ENCODE measurements around the gene ROCK2. TPM values are rescaled to one million over a fixed set of nuclear protein-coding genes. Genes with fewer than 3 reads are reported as not detected.

Gene ROCK2
- total RNA-seq, 3 donors from 2014 or later (not counting 1 experiment from before 2014, with no cell fraction given): 19.9 to 28.2 (median 21.9) TPM

- H3K36me3 ChIP-seq (ENCODE audit: control insufficient read depth, insufficient read depth, low read length): peaks cover 13% of the 10 kb centered on the region
- H3K4me3 ChIP-seq (ENCODE audit: low read length): no peak overlapping the region
- H3K9me3 ChIP-seq (ENCODE audit: control insufficient read depth, insufficient read depth, low read length): no peaks in the 10 kb centered on the region
- no peak for TF ChIP-seq CTCF (IDR thresholded peaks at IDR 0.05)
- no peaks in the 10 kb centered on the region for H3K4me1 ChIP-seq (ENCODE audit: control insufficient read depth, insufficient read depth, low read length)
- ATAC-seq (no peak), DNase-seq (no peak)
- Mint-ChIP-seq H3K9me3 (no peaks in the 10 kb centered on the region), H3K4me1 (peaks cover 13 to 39% of the 10 kb centered on the region in 2 donors), H3K27ac (no peak overlapping the region), H3K27me3 (ENCODE audit: low read depth in 2 of 2) (no peaks in the 10 kb centered on the region), H3K36me3 (no peaks in the 10 kb centered on the region), H3K4me3 (no peak overlapping the region)
- no peak overlapping the region for H3K27ac ChIP-seq (ENCODE audit: low read length)
- intact Hi-C loops (cut with micrococcal nuclease): no loop called here
- H3K27me3 ChIP-seq (ENCODE audit: control insufficient read depth, insufficient read depth, low read length): no peaks in the 10 kb centered on the region
- 100% methylated on average over 1 of the region's 1 CpG for WGBS (ENCODE audit: insufficient coverage)
These were observed 57.7 kb downstream of the ROCK2 start for GRCh38 chr2:11286749-11287148.

GRCh38 chr2:11286323-11286722, 58.1 kb downstream of the ROCK2 start:
- no peaks in the 10 kb centered on the region for H3K27me3 Mint-ChIP-seq (ENCODE audit: low read depth in 2 of 2)
- H3K4me3 Mint-ChIP-seq: no peak overlapping the region
- no peak for TF ChIP-seq CTCF (IDR thresholded peaks at IDR 0.05)
- H3K27me3 ChIP-seq (ENCODE audit: control insufficient read depth, insufficient read depth, low read length): no peaks in the 10 kb centered on the region
- no peaks in the 10 kb centered on the region for H3K9me3 ChIP-seq (ENCODE audit: control insufficient read depth, insufficient read depth, low read length)
- H3K4me1 Mint-ChIP-seq: peaks cover 13 to 38% of the 10 kb centered on the region in 2 donors
- intact Hi-C loops (cut with micrococcal nuclease): no loop called here
- no peak overlapping the region for H3K4me3 ChIP-seq (ENCODE audit: low read length)
- peaks cover 13% of the 10 kb centered on the region for H3K36me3 ChIP-seq (ENCODE audit: control insufficient read depth, insufficient read depth, low read length)
- no peaks in the 10 kb centered on the region for H3K4me1 ChIP-seq (ENCODE audit: control insufficient read depth, insufficient read depth, low read length)
- no peaks in the 10 kb centered on the region for H3K36me3 Mint-ChIP-seq
- H3K27ac ChIP-seq (ENCODE audit: low read length): no peak overlapping the region
- DNase-seq (no peak), ATAC-seq (no peak)
- H3K9me3 Mint-ChIP-seq: no peaks in the 10 kb centered on the region
- H3K27ac Mint-ChIP-seq: no peak overlapping the region

GRCh38 chr2:11285499-11285898, 58.9 kb downstream of the ROCK2 start:
- ATAC-seq (no peak), DNase-seq (no peak)
- Histone ChIP-seq H3K4me3 (ENCODE audit: low read length) (no peak overlapping the region), H3K36me3 (ENCODE audit: control insufficient read depth, insufficient read depth, low read length) (peaks cover 13% of the 10 kb centered on the region), H3K27me3 (ENCODE audit: control insufficient read depth, insufficient read depth, low read length) (no peaks in the 10 kb centered on the region), H3K4me1 (ENCODE audit: control insufficient read depth, insufficient read depth, low read length) (no peaks in the 10 kb centered on the region), H3K9me3 (ENCODE audit: control insufficient read depth, insufficient read depth, low read length) (no peaks in the 10 kb centered on the region), H3K27ac (ENCODE audit: low read length) (no peak overlapping the region)
- intact Hi-C loops (cut with micrococcal nuclease): no loop called here
- Mint-ChIP-seq H3K9me3 (no peaks in the 10 kb centered on the region), H3K4me3 (no peak overlapping the region), H3K4me1 (peaks cover 12 to 31% of the 10 kb centered on the region in 2 donors), H3K27ac (no peak overlapping the region), H3K27me3 (ENCODE audit: low read depth in 2 of 2) (no peaks in the 10 kb centered on the region), H3K36me3 (no peaks in the 10 kb centered on the region)
- WGBS (ENCODE audit: insufficient coverage): 100% methylated on average over 1 of the region's 2 CpGs
- TF ChIP-seq CTCF (IDR thresholded peaks at IDR 0.05): no peak

GRCh38 chr2:11281186-11281585, 63.2 kb downstream of the ROCK2 start:
- WGBS (ENCODE audit: insufficient coverage): 93% methylated on average over 3 of the region's 3 CpGs
- H3K36me3 ChIP-seq (ENCODE audit: control insufficient read depth, insufficient read depth, low read length): peaks cover 14% of the 10 kb centered on the region
- H3K4me1 Mint-ChIP-seq: peaks cover 5 to 27% of the 10 kb centered on the region in 2 donors

More at GRCh38 chr2:11281186-11281585, 63.2 kb downstream of the ROCK2 start:
- no peak for ATAC-seq
- no peak overlapping the region for H3K4me3 ChIP-seq (ENCODE audit: low read length)
- H3K27me3 Mint-ChIP-seq (ENCODE audit: low read depth in 2 of 2): no peaks in the 10 kb centered on the region
- H3K4me1 ChIP-seq (ENCODE audit: control insufficient read depth, insufficient read depth, low read length): no peaks in the 10 kb centered on the region
- no peak overlapping the region for H3K27ac ChIP-seq (ENCODE audit: low read length)
- no peak overlapping the region for H3K27ac Mint-ChIP-seq
- H3K9me3 Mint-ChIP-seq: peaks cover 0 to 2% of the 10 kb centered on the region in 2 donors
- intact Hi-C loops (cut with micrococcal nuclease): no loop called here
- peaks cover 11% of the 10 kb centered on the region for H3K36me3 Mint-ChIP-seq
- H3K9me3 ChIP-seq (ENCODE audit: control insufficient read depth, insufficient read depth, low read length): no peaks in the 10 kb centered on the region
- no peak for DNase-seq
- no peak overlapping the region for H3K4me3 Mint-ChIP-seq
- H3K27me3 ChIP-seq (ENCODE audit: control insufficient read depth, insufficient read depth, low read length): no peaks in the 10 kb centered on the region
- no peak for TF ChIP-seq CTCF (IDR thresholded peaks at IDR 0.05)
